Mesenteric fat pad (tissue), 1 donor: ENCODE measurements around the gene BLOC1S6. TPM values are rescaled to one million over a fixed set of nuclear protein-coding genes. Genes with fewer than 3 reads are reported as not detected.

Experiments
- DNase-seq: peaks from one replicate; pipeline ENCODE4 v3.0.0-alpha.2; 2020; ENCODE audit warnings: low spot score
- long read RNA-seq: library from polyadenylated mRNA; unstranded; transcript quantifications from one replicate; pipeline ENCODE4 v2.0.0, GENCODE V29; 2020
- total RNA-seq: library from RNA; stranded (reverse); fragmentation: NEBNext Ultra II Directional; extraction: Animal tissue kit (Norgen Biotek cat#: 25700); gene quantifications from one replicate; pipeline ENCODE4 v1.2.1, GENCODE V29; 2021
- donor health status: DM: yes; HTN: yes; CAD: no.

Gene BLOC1S6, protein sequence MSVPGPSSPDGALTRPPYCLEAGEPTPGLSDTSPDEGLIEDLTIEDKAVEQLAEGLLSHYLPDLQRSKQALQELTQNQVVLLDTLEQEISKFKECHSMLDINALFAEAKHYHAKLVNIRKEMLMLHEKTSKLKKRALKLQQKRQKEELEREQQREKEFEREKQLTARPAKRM
- total RNA-seq = 66.8 TPM
- long read RNA-seq, full-length matches to known transcripts = 120 of 134 reads
- long read RNA-seq, partial matches to known transcripts = 8 of 134 reads
- long read RNA-seq, other reads (novel, unspliced or antisense) = 6 of 134 reads

DNA sequence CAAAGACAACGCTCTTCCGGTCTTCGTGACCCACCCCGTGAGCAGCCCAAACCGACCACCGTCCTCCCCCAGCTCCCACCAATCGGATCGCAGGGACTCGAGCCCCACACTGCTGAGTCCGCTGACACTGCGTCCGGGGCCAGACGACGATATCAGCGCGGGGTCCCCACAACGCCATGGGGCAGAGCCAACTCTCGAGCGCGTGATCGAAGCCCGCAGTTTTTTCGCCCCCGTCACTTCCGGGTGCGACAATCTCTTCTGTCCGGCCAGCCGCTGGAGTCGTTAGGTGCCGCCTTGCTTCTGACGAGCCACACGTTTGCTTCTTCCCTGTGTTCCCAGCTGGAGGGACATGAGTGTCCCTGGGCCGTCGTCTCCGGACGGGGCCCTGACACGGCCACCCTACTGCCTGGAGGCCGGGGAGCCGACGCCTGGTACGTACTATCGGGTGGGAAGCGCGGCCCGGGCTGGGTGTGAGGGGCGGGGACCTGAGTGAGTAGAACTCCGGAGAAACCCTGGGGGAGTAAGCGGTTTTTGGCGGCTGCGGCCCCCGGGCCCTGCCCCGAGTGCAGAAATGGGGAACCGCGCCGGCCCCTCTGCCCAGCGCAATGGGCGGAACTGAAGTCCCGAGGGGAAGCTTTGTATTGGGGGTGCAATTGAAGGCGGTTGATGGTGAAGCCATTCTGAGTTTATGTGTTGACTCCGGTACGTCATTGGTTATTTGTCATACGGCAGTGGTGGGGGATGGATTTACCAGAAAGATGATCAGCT is at the start of gene BLOC1S6:
Gene BLOC1S6 (plus strand): TSS at position 285 of the 768 bp plus-strand sequence. CDS start 65 bp downstream, at position 350.
- DNase-seq = peak; percentile 98

DNA sequence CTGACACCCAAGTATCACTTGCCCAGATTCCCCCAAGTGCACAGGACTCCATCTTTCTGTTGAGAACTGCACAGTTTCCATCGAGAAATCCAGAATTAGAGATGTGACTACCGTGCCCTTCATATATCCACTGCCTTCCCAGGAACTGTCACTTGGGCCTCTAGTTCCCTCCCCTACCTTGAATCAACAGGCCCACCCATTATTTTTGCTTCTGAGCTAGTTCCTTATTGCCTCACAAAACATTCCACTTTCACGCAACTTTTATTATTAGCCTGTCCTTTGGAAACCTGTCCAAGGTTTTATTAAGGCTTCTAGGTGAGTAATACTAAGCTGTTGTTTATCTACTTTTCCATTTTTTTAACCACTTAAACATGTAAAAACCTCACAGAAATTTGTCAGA is 47.5 kb upstream of the BLOC1S6 start:
- DNase-seq = no peak

DNA sequence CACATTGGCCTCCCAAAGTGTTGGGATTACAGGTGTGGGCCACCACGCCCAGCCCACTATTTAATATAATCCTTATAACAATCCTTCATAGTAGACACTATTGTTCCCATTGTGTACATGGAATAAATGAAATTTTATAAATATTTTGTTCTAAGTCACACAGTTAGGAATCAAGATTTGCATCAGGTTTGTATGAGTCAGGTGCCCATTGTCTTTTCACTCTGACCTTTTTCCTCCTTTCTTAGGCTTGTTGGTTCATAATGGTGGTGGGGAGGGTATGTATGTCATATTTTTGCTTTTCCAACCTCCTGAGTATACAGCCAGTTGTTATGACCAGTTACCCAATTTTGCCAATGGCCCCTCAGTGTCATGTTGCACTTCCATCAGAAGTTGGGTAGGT is 46.6 kb upstream of the BLOC1S6 start:
- DNase-seq = no peak

DNA sequence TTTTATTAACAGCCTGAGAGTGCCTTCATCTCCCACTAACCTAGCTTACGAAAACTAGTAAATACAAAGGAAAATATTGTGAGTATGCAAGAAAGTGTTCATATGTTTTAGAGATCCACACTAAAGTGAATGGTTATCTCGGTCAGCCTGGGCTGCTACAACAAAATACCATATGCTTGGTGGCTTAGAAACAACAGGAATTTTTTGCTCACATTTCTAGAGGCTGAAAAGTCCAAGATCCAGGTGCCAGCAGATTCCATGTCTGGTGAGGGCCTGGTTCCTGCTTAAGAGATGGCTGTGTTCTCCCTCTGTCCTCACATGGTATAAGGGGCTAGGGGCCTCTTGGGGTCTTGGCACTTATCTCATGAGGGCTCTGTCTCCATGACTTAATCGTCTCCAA is 44.1 kb upstream of the BLOC1S6 start:
- DNase-seq = no peak

DNA sequence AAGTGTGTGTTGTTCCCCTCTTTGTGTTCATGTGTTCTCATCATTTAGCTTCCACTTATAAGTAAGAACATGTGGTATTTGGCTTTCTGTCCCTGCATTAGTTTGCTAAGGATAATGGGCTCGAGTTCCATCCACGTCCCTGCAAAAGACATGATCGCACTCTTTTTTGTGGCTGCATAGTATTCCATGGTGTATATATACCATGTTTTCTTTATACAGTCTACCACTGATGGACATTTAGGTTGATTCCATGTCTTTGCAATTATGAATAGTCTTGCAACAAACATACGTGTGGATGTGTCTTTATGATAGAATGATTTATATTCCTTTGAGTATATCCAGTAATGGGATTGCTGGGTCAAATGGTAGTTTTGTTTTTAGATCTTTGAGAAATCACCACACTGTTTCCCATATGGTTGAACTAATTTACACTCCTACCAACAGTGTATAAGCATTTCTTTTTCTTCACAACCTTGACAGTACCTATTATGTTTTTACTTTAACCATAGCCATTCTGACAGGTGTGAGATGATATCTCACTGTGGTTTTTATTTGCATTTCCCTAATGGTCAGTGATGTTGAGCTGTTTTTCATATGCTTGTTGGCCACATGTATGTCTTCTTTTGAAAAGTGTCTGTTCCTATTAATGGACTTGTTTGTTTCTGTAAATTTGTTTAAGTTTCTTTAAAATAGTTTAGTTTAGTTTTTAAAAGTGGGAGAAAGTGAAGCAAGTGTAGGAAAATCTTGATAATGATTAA is 42.7 kb upstream of the BLOC1S6 start:
- DNase-seq = no peak

DNA sequence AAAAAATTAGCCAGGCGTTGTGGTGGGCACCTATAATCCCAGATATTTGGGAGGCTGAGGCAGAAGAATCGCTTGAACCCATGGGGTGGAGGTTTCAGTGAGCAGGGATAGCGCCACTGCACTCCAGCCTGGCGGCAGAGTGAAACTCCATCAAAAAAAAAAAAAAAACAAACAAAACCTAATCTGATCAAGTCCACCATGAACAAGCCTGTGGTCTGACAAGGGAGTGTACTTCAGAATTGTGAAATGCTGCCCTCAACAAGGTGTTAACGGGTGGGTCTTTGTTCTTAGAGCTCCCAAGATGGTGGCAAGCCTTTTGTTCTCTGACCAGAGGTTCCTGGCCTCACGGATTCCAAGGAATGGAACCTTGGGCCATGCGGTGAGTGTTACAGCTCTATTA is 40.4 kb upstream of the BLOC1S6 start:
- no peak for DNase-seq

DNA sequence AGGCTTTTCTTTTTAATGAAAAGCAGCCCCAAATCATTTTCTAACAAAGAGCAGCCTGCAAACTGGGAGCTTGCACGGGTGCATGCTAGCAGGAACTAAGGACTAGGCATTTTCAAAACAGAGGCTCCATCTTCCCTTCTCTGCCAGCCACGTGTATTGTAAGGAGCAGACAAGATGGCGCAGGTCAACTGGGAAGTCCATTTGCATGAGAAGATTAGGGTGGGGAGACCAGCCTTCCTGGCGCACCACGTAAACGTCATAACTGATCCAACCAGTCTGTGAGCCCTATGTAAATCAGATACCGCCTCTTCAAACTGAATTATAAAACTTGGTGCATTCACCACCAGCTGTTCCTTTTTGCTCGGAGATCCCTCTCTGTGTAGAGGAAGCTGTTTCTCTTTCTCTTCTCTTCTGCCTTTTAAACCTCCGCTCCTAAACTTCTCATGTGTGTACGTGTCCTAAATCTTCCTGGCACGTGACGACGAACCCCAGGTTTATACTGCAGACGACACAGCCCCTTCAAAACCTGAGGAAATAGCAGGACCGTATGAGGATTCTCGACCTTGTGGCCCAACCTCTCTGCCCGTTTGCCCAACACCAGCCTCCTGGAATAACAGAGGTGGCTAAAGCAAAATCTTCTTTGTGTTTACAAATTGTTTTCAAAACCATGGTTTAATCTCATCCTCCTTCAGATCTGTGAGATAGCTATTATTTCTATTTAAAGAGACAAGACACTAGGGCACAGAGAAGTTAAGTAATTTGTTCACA is 38.2 kb upstream of the BLOC1S6 start:
- no peak for DNase-seq

DNA sequence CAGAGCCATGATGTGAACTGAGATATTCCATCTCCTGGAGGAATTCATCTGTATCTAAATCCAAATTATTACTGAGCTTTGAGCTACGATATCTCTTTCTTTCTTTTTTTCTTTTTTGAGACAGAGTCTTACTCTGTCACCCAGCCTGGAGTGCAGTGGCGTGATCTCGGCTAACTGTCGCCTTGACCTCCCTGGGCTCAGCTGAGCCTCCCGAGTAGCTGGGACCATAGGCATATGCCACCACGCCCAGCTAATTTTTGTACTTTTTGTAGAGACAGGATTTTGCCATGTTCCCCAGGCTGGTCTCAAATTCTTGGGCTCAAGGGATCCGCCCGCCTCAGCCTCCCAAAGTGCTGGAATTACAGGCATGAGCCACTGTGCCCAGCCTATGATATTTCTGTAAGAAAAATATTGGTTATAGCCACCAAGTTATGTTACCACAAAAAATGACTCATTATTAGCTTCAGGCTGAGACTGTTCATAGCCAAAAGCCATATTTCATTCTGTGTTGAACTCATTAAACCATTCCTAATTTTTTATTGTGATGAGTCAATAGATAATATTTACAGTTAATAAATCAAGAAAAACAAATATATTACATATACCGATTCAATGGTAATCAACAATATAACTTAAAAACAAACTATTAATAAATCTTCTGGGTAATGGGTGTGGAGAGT is 37.5 kb upstream of the BLOC1S6 start:
- no peak for DNase-seq

DNA sequence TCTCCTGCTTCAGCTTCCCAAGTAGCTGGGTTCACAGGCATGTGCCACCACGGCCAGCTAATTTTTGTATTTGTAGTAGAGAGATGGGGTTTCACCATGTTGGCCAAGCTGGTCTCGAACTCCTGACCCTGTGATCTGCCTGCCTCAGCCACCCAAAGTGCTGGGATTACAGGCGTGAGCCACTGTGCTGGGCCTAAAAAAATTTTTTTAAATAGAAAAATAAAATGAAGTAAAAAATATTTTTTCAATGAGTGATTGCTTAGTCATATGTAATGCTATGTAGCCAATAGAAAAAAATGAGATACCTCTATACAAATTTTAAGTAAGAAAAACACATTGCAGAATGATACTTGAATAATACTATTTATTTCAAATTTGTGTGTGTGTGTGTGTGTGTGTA is 36.7 kb upstream of the BLOC1S6 start:
- DNase-seq = no peak

DNA sequence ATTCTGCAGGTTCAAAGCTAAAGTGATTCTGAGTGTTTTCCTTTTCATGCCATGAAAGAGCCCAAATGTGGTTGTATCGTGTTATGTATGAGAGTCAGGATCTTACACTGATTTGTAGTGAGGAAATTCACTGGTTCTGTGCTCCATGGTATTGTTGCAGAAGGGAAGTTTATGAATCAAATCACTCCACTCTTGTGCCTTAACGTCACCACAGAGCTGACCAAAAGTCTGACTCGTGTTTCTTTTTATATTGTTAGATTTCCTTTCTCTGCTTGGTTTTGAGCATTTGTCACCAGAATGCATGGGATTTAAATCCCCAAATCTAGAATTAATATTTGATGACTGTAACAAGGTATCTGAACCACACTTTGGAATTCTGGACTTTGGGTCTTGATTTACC is 35.5 kb upstream of the BLOC1S6 start:
- DNase-seq = no peak

DNA sequence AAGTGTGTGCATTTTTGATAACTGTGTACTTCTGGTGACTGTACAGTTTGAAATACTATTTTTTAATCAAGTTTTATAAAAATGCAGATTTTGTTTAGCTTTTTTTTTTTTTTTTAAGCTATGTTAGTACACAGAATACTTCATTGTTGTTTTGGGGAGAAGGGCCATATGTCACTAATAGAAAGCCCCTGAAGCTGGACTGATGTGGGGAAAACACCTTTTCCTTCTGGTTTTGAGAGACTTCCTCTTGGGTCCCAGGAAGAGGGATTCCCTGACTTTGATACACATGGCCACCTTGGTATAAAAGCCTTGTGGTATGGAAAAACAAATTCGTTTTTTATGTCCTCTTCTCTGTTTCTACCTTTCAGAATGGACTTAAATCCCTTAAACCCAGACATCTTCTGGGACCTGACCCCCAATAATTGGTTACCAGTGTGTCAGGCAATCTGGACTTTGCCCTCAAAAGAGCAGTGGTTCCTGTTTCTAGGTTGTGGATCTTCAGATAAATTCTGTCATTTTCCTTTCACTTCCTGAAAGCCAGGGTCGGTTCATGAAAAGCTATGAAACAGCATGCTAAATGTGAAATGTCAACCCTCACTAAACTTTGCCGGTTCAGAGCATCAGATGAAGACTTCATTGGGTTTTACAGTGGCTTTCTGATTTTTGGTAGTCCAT is 31.1 kb upstream of the BLOC1S6 start:
- no peak for DNase-seq

DNA sequence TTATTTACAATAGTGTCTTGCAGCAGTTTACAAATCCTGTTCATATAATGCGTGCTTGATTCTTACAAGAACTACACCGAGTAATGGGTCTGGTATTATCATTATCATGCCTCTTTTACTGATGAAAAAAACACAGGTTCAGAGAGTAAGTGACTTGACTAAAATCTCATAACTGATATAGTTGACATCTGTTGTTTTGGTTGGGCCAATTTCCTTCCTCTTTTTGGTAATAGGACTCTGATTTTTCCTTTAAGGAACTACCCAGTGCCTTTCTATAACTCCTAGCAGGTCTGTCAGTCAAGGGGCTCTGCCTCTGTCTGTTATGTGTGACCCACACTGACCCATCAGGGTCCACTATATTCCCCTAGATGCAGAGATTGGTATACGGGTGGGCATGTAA is 14.6 kb upstream of the BLOC1S6 start:
- no peak for DNase-seq

DNA sequence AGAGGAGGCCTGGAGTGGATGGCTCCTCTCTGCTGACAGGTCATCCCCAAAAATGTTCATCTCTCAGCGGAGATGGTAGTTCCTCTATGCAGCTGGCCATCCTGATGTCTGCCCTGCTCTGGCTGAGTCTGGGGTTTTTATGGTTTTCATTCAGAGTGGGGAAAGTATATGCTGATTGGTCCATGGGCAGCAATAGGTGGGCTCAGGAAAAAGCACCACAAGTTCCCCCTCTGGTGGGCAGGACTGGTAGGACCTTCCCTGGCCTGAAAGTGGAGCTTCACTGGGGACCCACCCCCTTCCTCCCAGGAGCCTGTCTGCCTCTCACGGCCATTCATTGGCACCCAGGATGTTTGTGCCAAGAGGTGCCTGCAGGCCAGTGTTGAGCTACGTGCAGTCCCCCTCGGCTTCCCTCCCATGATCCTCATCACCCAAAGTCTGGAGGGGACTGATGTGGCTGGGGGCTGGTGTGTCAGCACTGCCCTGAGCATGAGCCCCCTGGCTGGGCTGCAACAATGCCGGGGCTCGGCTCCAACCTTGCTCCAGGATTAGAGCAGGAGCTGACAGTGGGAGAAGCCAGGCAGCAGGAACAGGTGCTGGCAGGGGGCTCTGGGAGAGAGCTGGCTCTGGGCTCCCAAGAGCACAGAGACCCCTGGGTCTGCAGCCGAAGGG is 13.1 kb upstream of the BLOC1S6 start:
- DNase-seq = no peak

DNA sequence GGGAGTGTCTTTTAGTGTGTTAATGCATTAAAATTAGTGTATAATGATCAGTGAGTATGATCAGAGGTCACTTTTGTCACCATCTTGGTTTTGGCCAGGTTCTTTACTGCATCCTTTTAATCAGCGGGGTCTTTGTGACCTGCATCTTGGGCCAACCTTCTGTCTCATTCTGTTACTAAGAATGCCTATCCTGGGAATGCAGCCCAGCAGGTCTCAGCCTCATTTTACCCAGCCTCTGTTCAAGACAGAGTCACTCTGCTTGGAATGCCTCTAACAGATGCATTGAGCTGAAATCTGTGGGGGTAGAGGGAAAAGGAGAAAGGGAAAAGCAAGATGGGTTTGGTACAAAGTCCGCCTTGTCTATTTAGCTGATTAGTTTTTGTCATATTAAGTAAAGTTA is 5.3 kb upstream of the BLOC1S6 start:
- no peak for DNase-seq

DNA sequence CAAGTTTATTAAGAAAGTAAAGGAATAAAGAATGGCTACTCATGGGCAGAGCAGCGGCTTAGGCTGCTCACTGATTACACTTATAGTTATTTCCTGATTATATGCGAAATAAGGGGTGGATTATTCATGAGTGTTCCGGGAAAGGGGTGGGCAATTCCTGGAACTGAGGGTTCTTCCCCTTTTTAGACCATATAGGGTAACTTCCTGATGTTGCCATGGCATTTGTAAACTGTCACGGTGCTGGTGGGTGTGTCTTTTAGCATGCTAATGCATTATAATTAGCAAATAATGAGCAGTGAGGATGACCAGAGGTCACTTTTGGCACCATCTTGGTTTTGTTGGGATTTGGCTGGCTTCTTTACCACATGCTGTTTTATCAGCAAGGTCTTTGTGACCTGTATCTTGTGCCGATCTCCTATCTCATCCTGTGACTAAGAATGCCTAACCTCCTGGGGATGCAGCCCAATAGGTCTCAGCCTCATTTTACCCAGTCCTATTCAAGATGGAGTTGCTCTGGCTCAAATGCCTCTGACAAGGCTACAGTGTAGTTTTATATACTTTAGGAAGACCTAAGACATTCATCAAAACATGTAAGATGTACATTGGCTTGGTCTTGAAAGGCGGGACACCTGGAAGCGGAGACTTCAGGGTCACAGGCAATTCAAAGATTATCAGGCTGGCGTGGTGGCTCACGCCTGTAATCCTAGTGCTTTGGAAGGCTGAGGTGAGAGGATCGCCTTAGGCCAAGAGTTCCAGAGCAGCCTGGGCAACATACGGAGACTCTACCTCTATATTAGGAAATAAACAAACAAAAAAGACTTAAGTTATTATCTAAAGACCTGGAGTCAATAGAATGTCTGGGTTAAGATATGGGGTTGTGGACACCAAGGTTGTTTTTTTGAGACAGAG is 3.2 kb upstream of the BLOC1S6 start:
- no peak for DNase-seq

DNA sequence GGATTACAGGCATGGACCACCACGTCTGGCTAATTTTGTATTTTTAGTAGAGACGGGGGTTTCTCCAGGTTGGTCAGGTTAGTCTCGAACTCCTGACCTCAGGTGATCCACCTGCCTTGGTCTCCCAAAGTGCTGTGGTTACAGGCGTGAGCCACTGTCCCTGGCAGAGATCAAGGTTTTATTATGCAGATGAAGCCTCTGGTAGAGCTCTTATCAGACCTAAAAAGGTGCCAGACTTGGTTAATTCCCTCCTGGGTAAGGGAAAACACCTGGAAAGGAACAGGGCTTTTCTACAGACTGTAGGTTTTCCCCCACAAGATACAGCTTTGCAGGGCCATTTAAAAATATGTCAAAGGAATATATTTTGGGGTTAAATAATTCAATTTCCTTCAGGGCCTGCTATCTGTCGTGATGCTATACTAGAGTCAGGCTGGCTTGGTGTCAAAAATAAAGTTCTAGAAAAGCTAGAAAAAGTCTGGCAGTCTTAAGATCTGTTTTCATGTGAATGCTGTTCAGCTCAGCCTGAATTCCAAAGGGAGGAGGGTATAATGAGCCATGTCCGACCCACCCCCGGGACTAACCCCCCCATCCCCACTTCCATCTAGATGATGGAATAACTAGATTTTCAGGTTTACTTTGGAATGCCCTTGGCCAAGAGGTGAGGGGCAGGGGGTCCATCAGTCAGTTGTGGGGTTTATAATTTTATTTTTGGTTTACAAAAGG is 1.9 kb upstream of the BLOC1S6 start:
- no peak for DNase-seq

DNA sequence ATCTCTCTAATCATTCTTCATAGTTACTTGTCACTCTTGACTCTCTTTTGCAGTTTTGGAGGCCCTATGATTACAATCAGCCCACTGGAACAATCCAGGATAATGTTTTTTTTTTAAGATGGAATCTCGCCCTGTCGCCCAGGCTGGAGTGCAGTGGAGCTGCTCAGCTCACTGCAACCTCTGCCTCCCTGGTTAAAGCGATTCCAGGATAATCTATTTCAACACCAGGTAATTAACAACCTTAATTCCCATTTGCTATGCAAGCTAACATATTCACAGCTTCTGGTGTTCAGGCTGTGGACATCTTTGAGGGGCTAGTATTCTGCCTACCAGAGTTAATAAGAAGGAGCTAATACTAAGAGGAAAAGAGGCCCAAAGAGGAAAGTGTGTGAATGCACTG is 1.1 kb upstream of the BLOC1S6 start:
- DNase-seq = no peak

DNA sequence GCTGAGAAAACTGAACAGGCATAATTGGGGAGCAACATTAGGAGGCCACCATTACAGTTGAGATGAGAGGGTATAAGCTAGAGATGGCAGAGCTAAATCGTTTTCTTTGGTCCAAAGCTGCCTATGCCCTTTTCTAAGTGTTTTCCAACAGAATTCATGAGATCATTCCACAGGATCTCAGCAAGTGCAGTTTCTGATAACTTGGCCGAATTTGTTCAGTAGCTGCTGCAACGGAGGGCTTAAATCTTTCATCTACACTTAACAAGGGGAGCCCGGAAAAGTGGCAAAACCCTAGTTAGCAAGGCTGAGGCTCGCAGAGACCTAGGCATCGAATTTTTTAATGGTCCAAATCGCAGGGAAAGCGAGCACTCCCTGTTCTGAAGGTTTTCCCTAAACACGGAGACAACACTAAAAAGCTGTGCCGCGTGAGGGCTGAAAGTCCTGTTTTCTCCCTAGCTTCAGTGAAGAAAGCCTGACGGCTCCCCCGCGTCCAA is 531 bp upstream of the BLOC1S6 start:
- DNase-seq = no peak
